ENCODE data around the gene C10orf120. TPM values are rescaled to one million over a fixed set of nuclear protein-coding genes. Genes with fewer than 3 reads are reported as not detected.

Gene C10orf120
- total RNA-seq, 1 donor from 2014 or later: not detected

GRCh38 chr10:122674781-122675180, 24.9 kb downstream of the C10orf120 start:
- H3K27me3 ChIP-seq: no peaks in the 10 kb centered on the region
- no peaks in the 10 kb centered on the region for H3K9me3 ChIP-seq
- intact Hi-C loops (cut with DNase I): no loop called here
- no peaks in the 10 kb centered on the region for H3K36me3 ChIP-seq
- no peak overlapping the region for H3K27ac ChIP-seq
- no peaks in the 10 kb centered on the region for H3K4me1 ChIP-seq
- TF ChIP-seq CTCF (IDR thresholded peaks at IDR 0.05): no peak
- DNase-seq: no peak
- no peak for ATAC-seq
- H3K4me3 ChIP-seq: no peak overlapping the region

- intact Hi-C loops (cut with DNase I): no loop called here
- H3K36me3 ChIP-seq: no peaks in the 10 kb centered on the region
- no peak for DNase-seq
- H3K4me1 ChIP-seq: no peaks in the 10 kb centered on the region
- ATAC-seq: no peak
- TF ChIP-seq CTCF (IDR thresholded peaks at IDR 0.05): no peak
- H3K27ac ChIP-seq: no peak overlapping the region
- H3K27me3 ChIP-seq: no peaks in the 10 kb centered on the region
- H3K9me3 ChIP-seq: no peaks in the 10 kb centered on the region
- no peak overlapping the region for H3K4me3 ChIP-seq
Observed at GRCh38 chr10:122673731-122674130, 25.9 kb downstream of the C10orf120 start.

GRCh38 chr10:122673269-122673668, 26.4 kb downstream of the C10orf120 start:
- Histone ChIP-seq H3K9me3 (no peaks in the 10 kb centered on the region), H3K4me1 (no peaks in the 10 kb centered on the region), H3K27ac (no peak overlapping the region), H3K4me3 (no peak overlapping the region), H3K36me3 (no peaks in the 10 kb centered on the region), H3K27me3 (no peaks in the 10 kb centered on the region)
- intact Hi-C loops (cut with DNase I): no loop called here
- DNase-seq (no peak), ATAC-seq (no peak)
- no peak for TF ChIP-seq CTCF (IDR thresholded peaks at IDR 0.05)

- no peak for TF ChIP-seq CTCF (IDR thresholded peaks at IDR 0.05)
- H3K36me3 ChIP-seq: no peaks in the 10 kb centered on the region
Observed at GRCh38 chr10:122672655-122673054, 27.0 kb downstream of the C10orf120 start.

GRCh38 chr10:122671355-122671754, 28.3 kb downstream of the C10orf120 start:
- no peaks in the 10 kb centered on the region for H3K4me1 ChIP-seq
- no peak for TF ChIP-seq CTCF (IDR thresholded peaks at IDR 0.05)
- H3K4me3 ChIP-seq: no peak overlapping the region
- ATAC-seq: peak; percentile 11
- intact Hi-C loops (cut with DNase I): no loop called here
- no peaks in the 10 kb centered on the region for H3K27me3 ChIP-seq
- no peak overlapping the region for H3K27ac ChIP-seq
- no peaks in the 10 kb centered on the region for H3K36me3 ChIP-seq
- no peaks in the 10 kb centered on the region for H3K9me3 ChIP-seq
- DNase-seq: no peak

More at GRCh38 chr10:122672655-122673054, 27.0 kb downstream of the C10orf120 start:
- Histone ChIP-seq H3K4me1 (no peaks in the 10 kb centered on the region), H3K27me3 (no peaks in the 10 kb centered on the region), H3K4me3 (no peak overlapping the region), H3K27ac (no peak overlapping the region), H3K9me3 (no peaks in the 10 kb centered on the region)
- DNase-seq (no peak), ATAC-seq (no peak)
- intact Hi-C loops (cut with DNase I): no loop called here

- TF ChIP-seq CTCF (IDR thresholded peaks at IDR 0.05): no peak
- intact Hi-C loops (cut with DNase I): no loop called here
- Histone ChIP-seq H3K4me3 (no peak overlapping the region), H3K27me3 (no peaks in the 10 kb centered on the region), H3K36me3 (no peaks in the 10 kb centered on the region), H3K4me1 (no peaks in the 10 kb centered on the region), H3K9me3 (no peaks in the 10 kb centered on the region), H3K27ac (no peak overlapping the region)
- DNase-seq: no peak
- no peak for ATAC-seq
Observed at GRCh38 chr10:122669842-122670241, 29.8 kb downstream of the C10orf120 start.

Measured in upper lobe of right lung (tissue), 1 donor.